H9 (cell line): ENCODE measurements around the gene CLEC2D. TPM values are rescaled to one million over a fixed set of nuclear protein-coding genes. Genes with fewer than 3 reads are reported as not detected.

Source experiments
- DNase-seq: peaks from one replicate; pipeline ENCODE4 v3.0.0-alpha.2; 2017
- H2AFZ ChIP-seq: one replicate; pipeline ENCODE4 v1.6.1; 2013; ENCODE audit warnings: mild to moderate bottlenecking, low read length, control low read depth, moderate library complexity
- H2AK5ac ChIP-seq: 2 replicates; pipeline ENCODE4 v1.6.1; 2013; ENCODE audit warnings: low read length, control low read depth, mixed read lengths; ENCODE audit not compliant: insufficient read length
- H2BK120ac ChIP-seq: one replicate; pipeline ENCODE4 v1.6.1; 2013; ENCODE audit warnings: low read depth, mild to moderate bottlenecking, low read length, control low read depth, inconsistent platforms; ENCODE audit not compliant: poor library complexity, severe bottlenecking
- H2BK12ac ChIP-seq: 2 replicates; pipeline ENCODE4 v1.6.1; 2013; ENCODE audit warnings: low read length, control low read depth, mixed read lengths, low read depth; ENCODE audit not compliant: insufficient read length
- H2BK15ac ChIP-seq: 2 replicates; pipeline ENCODE4 v1.6.1; 2013; ENCODE audit warnings: low read depth, low read length, control low read depth
- H2BK20ac ChIP-seq: one replicate; pipeline ENCODE4 v1.6.1; 2013; ENCODE audit warnings: low read depth, mild to moderate bottlenecking, low read length, control low read depth, inconsistent platforms; ENCODE audit not compliant: poor library complexity, severe bottlenecking
- H2BK5ac ChIP-seq: 2 replicates; pipeline ENCODE4 v1.6.1; 2013; ENCODE audit warnings: low read length, control low read depth, mixed read lengths; ENCODE audit not compliant: insufficient read length
- H3K14ac ChIP-seq: 2 replicates; pipeline ENCODE4 v1.6.1; 2013; ENCODE audit warnings: low read length, control low read depth; ENCODE audit not compliant: insufficient read depth
- H3K18ac ChIP-seq: 2 replicates; pipeline ENCODE4 v1.6.1; 2013; ENCODE audit warnings: low read depth, mild to moderate bottlenecking, mixed read lengths, low read length, control low read depth; ENCODE audit not compliant: insufficient read length
- H3K23ac ChIP-seq: 2 replicates; pipeline ENCODE4 v1.6.1; 2013; ENCODE audit warnings: low read length, control low read depth, mixed read lengths, low read depth; ENCODE audit not compliant: insufficient read length
- H3K23me2 ChIP-seq: 2 replicates; pipeline ENCODE4 v1.6.1; 2013; ENCODE audit warnings: low read depth, mild to moderate bottlenecking, mixed read lengths, low read length, control low read depth; ENCODE audit not compliant: insufficient read length, poor library complexity, severe bottlenecking
- H3K27ac ChIP-seq: 2 replicates; pipeline ENCODE4 v1.5.1; 2013; ENCODE audit warnings: low read length, control low read depth, mixed read lengths, low read depth; ENCODE audit not compliant: insufficient read length
- H3K27me3 ChIP-seq: 2 replicates; pipeline ENCODE4 v1.6.1; 2013; ENCODE audit warnings: low read length, control low read depth, inconsistent platforms; ENCODE audit not compliant: insufficient read depth
- H3K4ac ChIP-seq: 2 replicates; pipeline ENCODE4 v1.6.1; 2013; ENCODE audit warnings: low read depth, mild to moderate bottlenecking, control low read depth, inconsistent platforms, low read length, moderate library complexity
- H3K4me1 ChIP-seq: 2 replicates; pipeline ENCODE4 v1.6.1; 2013; ENCODE audit warnings: low read length, control low read depth, inconsistent platforms; ENCODE audit not compliant: insufficient read depth
- H3K4me2 ChIP-seq: 2 replicates; pipeline ENCODE4 v1.6.1; 2013; ENCODE audit warnings: low read length, control low read depth, mixed read lengths; ENCODE audit not compliant: insufficient read length, insufficient read depth
- H3K56ac ChIP-seq: 2 replicates; pipeline ENCODE4 v1.6.1; 2013; ENCODE audit warnings: low read depth, mild to moderate bottlenecking, mixed read lengths, low read length, control low read depth; ENCODE audit not compliant: insufficient read length
- H3K79me1 ChIP-seq: 2 replicates; pipeline ENCODE4 v1.6.1; 2013; ENCODE audit warnings: low read depth, mild to moderate bottlenecking, moderate library complexity, low read length, control low read depth, inconsistent platforms; ENCODE audit not compliant: insufficient read depth, poor library complexity, severe bottlenecking
- H3K79me2 ChIP-seq: 2 replicates; pipeline ENCODE4 v1.6.1; 2013; ENCODE audit warnings: low read length, control low read depth, inconsistent platforms; ENCODE audit not compliant: insufficient read depth
- H3K9ac ChIP-seq: 2 replicates; pipeline ENCODE4 v1.6.1; 2013; ENCODE audit warnings: low read length, control low read depth, mixed read lengths; ENCODE audit not compliant: insufficient read length; ENCODE audit errors: extremely low read depth
- H3K9me3 ChIP-seq: one replicate; pipeline ENCODE4 v1.6.1; 2013; ENCODE audit warnings: low read depth, low read length, inconsistent platforms; ENCODE audit not compliant: control insufficient read depth
- H3T11ph ChIP-seq: one replicate; pipeline ENCODE4 v1.6.1; 2013; ENCODE audit warnings: mild to moderate bottlenecking, low read length, control low read depth, inconsistent platforms
- H4K20me1 ChIP-seq: one replicate; pipeline ENCODE4 v1.6.1; 2013; ENCODE audit not compliant: control insufficient read depth, insufficient read length, insufficient read depth
- H4K5ac ChIP-seq: 2 replicates; pipeline ENCODE4 v1.6.1; 2013; ENCODE audit warnings: low read depth, mild to moderate bottlenecking, mixed read lengths, low read length, control low read depth; ENCODE audit not compliant: insufficient read length
- H4K8ac ChIP-seq: replicated peaks from 2 replicates; pipeline ENCODE4 v1.6.1; 2013; ENCODE audit warnings: low read length, control low read depth, mixed read lengths, low read depth; ENCODE audit not compliant: insufficient read length
- H4K91ac ChIP-seq: 2 replicates; pipeline ENCODE4 v1.6.1; 2013; ENCODE audit warnings: low read depth, mild to moderate bottlenecking, moderate library complexity, mixed read lengths, low read length, control low read depth; ENCODE audit not compliant: insufficient read length
- H3K27ac Mint-ChIP-seq, 3 experiments: 2 replicates in 2 of 3; 3 replicates in 1 of 3; pipeline ENCODE4 v1.8.0; 2020 to 2021; ENCODE audit warnings: mixed read lengths in 3 of 3, mild to moderate bottlenecking in 1 of 3, moderate library complexity in 1 of 3
- H3K27me3 Mint-ChIP-seq: 2 replicates; pipeline ENCODE4 v1.8.0; 2021; ENCODE audit warnings: low read depth, mild to moderate bottlenecking, moderate library complexity, mixed read lengths
- H3K36me3 Mint-ChIP-seq, 3 experiments: 2 replicates in 2 of 3; 3 replicates in 1 of 3; pipeline ENCODE4 v1.8.0; 2020 to 2021; ENCODE audit warnings: low read depth in 3 of 3, mixed read lengths in 3 of 3; ENCODE audit not compliant: insufficient read depth in 1 of 3
- H3K4me1 Mint-ChIP-seq, 2 experiments: 2 replicates each; pipeline ENCODE4 v1.8.0; 2020; ENCODE audit warnings: mixed read lengths in 2 of 2
- H3K4me3 Mint-ChIP-seq, 2 experiments: 2 replicates in 1 of 2; 3 replicates in 1 of 2; pipeline ENCODE4 v1.8.0; 2020 to 2021; ENCODE audit warnings: mild to moderate bottlenecking in 2 of 2, mixed read lengths in 2 of 2, moderate library complexity in 1 of 2
- H3K9me3 Mint-ChIP-seq, 2 experiments: 2 replicates in 1 of 2; 3 replicates in 1 of 2; pipeline ENCODE4 v1.8.0; 2020; ENCODE audit warnings: mild to moderate bottlenecking in 2 of 2, mixed read lengths in 2 of 2, moderate library complexity in 1 of 2
- WGBS: extraction: QIAGEN DNeasy Blood & Tissue Kit; methylation state at CpG from one replicate; pipeline ENCODE4 v1.1.7; 2013; ENCODE audit warnings: missing lambda C conversion rate, low lambda C conversion rate, mixed read lengths; ENCODE audit not compliant: insufficient read length; ENCODE audit errors: extremely low coverage; 5-methylcytosine and 5-hydroxymethylcytosine counted together
- total RNA-seq: library from RNA; stranded (reverse); gene quantifications from 2 replicates; pipeline ENCODE4 v1.2.1, GENCODE V29; 2021
- TF ChIP-seq, protein P1 (sequence below): fragments of 200-600 bp; sonication (generic); conservative IDR thresholded peaks from 3 replicates; pipeline ENCODE4 v1.8.0; 2021; ENCODE audit warnings: antibody characterized with exemption, mild to moderate bottlenecking

The CLEC2D gene
- total RNA-seq, 1 experiment from 2014 or later = 2.1 TPM

- no peaks in the 10 kb centered on the region for H3K27me3 Mint-ChIP-seq
- DNase-seq = no peak
Measured at GRCh38 chr12:9660046-9660445, 9.5 kb upstream of the CLEC2D start.

More at GRCh38 chr12:9660046-9660445, 9.5 kb upstream of the CLEC2D start:
- Histone ChIP-seq H4K5ac (no peak overlapping the region), H3K9ac (no peak overlapping the region), H3K27ac (no peak overlapping the region), H2BK15ac (no peak overlapping the region), H3K4me1 (no peaks in the 10 kb centered on the region), H3K79me2 (no peaks in the 10 kb centered on the region), H3K18ac (no peak overlapping the region), H3K79me1 (no peaks in the 10 kb centered on the region), H3K9me3 (no peaks in the 10 kb centered on the region), H4K8ac (no peak overlapping the region), H3K4ac (no peak overlapping the region), H3K27me3 (no peaks in the 10 kb centered on the region), H2AFZ (no peak overlapping the region), H2BK120ac (no peak overlapping the region), H3T11ph (no peak overlapping the region), H2AK5ac (no peak overlapping the region), H4K20me1 (no peaks in the 10 kb centered on the region), H3K23ac (no peak overlapping the region), H3K4me2 (no peak overlapping the region), H3K23me2 (no peaks in the 10 kb centered on the region), H4K91ac (no peak overlapping the region), H2BK12ac (no peak overlapping the region), H3K56ac (no peak overlapping the region), H2BK5ac (no peak overlapping the region), H2BK20ac (no peak overlapping the region), H3K14ac (no peak overlapping the region)
- no CpG with 5 or more reads among the region's 1 CpG for WGBS
- Mint-ChIP-seq H3K4me1 (no peaks in the 10 kb centered on the region), H3K4me3 (no peak overlapping the region), H3K9me3 (no peaks in the 10 kb centered on the region), H3K27ac (no peak overlapping the region), H3K36me3 (peaks cover 27 to 64% (median 48%) of the 10 kb centered on the region in 3 experiments)
- TF ChIP-seq, protein P1, sequence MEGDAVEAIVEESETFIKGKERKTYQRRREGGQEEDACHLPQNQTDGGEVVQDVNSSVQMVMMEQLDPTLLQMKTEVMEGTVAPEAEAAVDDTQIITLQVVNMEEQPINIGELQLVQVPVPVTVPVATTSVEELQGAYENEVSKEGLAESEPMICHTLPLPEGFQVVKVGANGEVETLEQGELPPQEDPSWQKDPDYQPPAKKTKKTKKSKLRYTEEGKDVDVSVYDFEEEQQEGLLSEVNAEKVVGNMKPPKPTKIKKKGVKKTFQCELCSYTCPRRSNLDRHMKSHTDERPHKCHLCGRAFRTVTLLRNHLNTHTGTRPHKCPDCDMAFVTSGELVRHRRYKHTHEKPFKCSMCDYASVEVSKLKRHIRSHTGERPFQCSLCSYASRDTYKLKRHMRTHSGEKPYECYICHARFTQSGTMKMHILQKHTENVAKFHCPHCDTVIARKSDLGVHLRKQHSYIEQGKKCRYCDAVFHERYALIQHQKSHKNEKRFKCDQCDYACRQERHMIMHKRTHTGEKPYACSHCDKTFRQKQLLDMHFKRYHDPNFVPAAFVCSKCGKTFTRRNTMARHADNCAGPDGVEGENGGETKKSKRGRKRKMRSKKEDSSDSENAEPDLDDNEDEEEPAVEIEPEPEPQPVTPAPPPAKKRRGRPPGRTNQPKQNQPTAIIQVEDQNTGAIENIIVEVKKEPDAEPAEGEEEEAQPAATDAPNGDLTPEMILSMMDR = no peak
